HS-27A (cell line): ENCODE results near the gene GAL3ST2.
"Not testable (repeated sequence)": the region's sequence is repeated elsewhere in the genome, so short reads cannot be mapped to it uniquely, and the experiment has no call there.

ENCODE experiments used
- DNase-seq: peaks from one replicate; pipeline ENCODE4 v3.0.0-alpha.2; 2012; ENCODE audit warnings: low read depth, missing footprints

The GAL3ST2 gene

GRCh38 chr2:241809383-241810306 is 33.0 kb downstream of the GAL3ST2 start:
- DNase-seq, result no peak

DNA sequence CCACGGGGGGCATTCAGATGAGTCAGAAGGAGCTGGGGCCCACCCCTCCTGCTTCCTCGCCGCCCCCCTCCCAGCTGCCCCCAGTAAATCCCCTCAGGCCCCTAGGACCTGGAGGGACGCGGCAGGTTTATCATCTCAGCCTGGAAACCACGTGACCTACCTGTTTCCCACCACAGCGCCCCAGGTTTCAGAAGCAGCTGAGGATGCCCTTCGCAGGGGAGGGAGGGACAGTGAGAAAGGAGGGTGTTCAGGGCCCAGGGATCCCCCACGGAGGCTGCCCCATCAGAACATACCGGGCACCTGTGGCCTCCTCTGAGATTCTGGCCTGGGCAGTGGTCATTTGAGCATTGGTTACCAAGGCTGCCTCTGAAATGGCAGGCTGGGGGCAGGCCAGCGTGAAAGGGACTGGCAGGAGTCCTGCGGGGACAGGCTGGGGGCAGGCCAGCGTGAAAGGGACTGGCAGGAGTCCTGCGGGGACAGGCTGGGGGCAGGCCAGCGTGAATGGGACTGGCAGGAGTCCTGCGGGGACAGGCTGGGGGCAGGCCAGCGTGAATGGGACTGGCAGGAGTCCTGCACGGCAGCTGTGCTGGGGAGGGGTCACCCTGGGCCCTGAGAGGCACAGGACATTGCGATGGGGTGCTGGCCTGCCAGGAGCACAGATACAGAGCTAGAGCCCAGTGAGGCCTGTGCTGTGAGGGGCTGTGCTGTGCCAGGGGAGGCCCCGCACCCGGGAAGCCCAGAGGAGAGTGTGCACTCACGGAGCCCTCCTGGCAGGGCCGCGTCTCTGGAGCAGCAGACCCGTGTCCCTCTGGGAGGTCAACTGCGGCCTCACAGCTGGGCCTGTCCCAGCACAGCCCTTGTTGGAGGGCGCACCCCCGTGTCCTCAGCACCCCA is 33.9 kb downstream of the GAL3ST2 start:
- no peak for DNase-seq

GRCh38 chr2:241811201-241811951 is 34.8 kb downstream of the GAL3ST2 start:
- DNase-seq, result no peak

GRCh38 chr2:241811952-241812729 is 35.5 kb downstream of the GAL3ST2 start:
- no peak for DNase-seq

GRCh38 chr2:241812730-241813643 is 36.4 kb downstream of the GAL3ST2 start:
- DNase-seq, result no peak

- no peak for DNase-seq
Observed at GRCh38 chr2:241813644-241814392, 37.2 kb downstream of the GAL3ST2 start.

DNA sequence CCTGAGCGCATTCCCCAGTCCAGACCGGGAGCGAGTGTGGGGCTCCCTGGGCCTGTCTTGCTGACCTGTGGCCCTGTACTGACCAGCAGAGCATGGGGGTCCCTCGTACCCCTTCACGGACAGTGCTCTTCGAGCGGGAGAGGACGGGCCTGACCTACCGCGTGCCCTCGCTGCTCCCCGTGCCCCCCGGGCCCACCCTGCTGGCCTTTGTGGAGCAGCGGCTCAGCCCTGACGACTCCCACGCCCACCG is 37.7 kb downstream of the GAL3ST2 start:
- DNase-seq, result no peak

DNA sequence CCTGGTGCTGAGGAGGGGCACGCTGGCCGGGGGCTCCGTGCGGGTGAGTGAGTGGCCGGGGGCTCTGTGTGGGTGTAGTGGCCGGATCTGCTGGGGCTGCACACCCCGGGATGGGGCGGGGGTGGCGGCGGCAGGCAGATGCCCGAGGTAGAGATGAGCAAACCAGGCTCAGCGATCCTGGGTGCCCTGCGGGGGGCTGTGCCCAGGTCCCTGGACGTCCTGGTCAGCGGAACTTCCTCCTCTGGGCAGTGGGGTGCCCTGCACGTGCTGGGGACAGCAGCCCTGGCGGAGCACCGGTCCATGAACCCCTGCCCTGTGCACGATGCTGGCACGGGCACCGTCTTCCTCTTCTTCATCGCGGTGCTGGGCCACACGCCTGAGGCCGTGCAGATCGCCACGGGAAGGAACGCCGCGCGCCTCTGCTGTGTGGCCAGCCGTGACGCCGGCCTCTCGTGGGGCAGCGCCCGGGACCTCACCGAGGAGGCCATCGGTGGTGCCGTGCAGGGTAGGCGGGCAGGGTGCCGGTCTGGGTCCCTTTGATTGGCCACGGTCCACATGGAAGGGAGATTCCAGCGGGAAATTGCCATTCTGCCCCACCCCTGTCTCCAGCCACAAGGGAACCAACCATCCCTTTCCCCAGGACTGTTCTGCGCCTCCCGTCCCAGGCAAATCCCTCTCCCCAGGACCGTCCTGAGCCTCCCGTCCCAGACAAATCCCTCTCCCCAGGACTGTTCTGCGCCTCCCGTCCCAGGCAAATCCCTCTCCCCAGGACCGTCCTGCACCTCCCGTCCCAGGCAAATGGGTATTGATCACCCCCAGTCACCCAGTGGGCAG is 38.2 kb downstream of the GAL3ST2 start:
- no peak for DNase-seq

DNA sequence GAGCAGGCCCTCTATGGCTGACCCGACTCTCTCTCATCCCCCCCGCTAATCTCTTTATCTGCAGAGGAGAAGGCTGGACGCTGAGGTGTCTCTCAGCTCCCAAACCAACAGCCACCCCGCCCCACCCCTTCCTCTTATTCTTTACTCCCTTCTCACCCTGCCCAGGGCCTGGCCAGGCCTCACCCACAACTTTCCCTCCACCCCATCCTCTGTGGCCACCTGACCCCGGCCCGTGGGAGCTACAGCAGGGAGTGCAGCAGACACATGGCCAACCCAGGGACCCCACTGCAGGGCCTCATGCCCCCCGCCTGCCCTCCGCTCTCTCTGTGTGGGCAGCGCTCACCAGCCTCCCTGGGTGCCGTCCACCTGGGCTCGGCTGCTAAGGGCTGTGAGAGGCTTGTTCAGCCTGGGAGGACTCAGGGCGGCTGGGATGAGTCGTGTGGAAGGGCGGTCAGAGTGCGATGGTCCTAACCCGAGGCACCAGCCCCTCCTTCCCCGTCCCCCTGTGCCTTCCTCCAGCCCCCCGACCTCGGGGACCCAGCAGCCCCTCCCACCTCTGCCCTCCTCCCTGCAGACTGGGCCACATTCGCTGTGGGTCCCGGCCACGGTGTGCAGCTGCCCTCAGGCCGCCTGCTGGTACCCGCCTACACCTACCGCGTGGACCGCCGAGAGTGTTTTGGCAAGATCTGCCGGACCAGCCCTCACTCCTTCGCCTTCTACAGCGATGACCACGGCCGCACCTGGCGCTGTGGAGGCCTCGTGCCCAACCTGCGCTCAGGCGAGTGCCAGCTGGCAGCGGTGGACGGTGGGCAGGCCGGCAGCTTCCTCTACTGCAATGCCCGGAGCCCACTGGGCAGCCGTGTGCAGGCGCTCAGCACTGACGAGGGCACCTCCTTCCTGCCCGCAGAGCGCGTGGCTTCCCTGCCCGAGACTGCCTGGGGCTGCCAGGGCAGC is 39.1 kb downstream of the GAL3ST2 start:
- DNase-seq, result no peak

GRCh38 chr2:241816431-241817121 is 40.0 kb downstream of the GAL3ST2 start:
- no peak for DNase-seq

DNA sequence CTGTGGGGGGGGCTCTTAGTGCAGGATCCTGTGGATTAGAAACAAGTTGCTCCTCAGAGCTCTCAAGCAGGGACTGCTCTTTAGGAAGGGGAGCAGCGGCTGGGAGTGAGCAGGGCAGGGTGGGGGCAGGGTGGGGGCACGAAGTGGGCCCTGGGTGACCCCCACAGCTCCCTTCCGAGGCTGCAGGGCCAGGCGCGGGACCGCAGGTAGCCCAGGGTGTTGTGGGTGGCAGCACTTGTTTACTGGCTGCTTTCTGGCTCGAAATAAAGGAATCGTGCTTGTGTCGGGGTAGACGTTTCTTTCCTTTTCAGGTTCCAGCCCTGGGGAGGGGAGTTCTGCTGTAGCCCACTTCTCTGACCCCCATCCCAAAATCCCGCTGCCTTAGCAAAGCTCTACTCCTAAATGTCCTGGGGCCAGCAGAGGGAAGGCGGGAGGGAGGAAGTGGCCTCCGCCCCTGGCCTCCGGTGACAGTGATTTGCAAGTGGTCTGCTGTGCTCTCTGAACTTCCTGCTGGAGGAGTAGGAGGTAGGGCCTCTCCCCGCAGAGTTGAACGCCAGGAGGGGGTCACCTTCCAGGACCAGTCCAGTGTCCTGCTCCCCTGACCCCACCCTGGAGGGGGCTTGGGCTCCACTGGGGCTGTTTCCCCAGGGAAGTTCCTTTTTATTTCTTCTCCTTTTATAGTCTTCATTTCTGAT is 40.7 kb downstream of the GAL3ST2 start:
- no peak for DNase-seq

DNA sequence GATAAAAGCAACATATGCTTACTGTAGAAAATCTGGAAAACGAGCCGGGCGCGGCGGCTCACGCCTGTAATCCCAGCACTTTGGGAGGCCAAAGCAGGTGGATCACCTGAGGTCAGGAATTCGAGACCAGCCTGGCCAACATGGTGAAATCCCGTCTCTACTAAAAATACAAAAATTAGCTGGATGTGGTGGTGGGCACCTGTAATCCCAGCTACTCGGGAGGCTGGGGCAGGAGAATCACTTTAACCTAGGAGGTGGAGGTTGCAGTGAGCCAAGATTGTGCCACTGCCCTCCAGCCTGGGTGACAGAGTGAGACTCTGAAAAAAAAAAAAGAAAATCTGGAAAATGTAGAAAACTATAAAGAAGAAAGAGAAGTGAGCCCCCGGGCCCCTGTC is 41.2 kb downstream of the GAL3ST2 start:
- not testable (repeated sequence) for DNase-seq

GRCh38 chr2:241818229-241818942 is 41.8 kb downstream of the GAL3ST2 start:
- DNase-seq, result no peak

GRCh38 chr2:241818943-241819270 is 42.3 kb downstream of the GAL3ST2 start:
- no peak for DNase-seq

- DNase-seq, result not testable (repeated sequence)
Observed at GRCh38 chr2:241819947-241820624, 43.5 kb downstream of the GAL3ST2 start.
